ENCODE measurements around the gene APLP1.

DNA sequence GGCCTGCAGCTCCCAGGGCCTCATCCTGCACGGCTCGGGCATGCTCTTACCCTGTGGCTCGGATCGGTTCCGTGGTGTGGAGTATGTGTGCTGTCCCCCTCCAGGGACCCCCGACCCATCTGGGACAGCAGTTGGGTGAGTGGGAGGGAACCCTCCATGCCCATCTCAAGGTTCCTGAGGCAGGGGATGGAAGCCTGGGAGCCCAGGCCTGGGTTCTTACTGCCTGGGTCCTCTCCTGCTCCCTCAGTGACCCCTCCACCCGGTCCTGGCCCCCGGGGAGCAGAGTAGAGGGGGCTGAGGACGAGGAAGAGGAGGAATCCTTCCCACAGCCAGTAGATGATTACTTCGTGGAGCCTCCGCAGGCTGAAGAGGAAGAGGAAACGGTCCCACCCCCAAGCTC is 3.2 kb downstream of the APLP1 start:
- TF ChIP-seq, protein P1, sequence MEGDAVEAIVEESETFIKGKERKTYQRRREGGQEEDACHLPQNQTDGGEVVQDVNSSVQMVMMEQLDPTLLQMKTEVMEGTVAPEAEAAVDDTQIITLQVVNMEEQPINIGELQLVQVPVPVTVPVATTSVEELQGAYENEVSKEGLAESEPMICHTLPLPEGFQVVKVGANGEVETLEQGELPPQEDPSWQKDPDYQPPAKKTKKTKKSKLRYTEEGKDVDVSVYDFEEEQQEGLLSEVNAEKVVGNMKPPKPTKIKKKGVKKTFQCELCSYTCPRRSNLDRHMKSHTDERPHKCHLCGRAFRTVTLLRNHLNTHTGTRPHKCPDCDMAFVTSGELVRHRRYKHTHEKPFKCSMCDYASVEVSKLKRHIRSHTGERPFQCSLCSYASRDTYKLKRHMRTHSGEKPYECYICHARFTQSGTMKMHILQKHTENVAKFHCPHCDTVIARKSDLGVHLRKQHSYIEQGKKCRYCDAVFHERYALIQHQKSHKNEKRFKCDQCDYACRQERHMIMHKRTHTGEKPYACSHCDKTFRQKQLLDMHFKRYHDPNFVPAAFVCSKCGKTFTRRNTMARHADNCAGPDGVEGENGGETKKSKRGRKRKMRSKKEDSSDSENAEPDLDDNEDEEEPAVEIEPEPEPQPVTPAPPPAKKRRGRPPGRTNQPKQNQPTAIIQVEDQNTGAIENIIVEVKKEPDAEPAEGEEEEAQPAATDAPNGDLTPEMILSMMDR (IDR thresholded peaks at IDR 0.05; ENCODE audit: low read depth, low read length), result no peak
- TF ChIP-seq POLR2A (IDR thresholded peaks at IDR 0.05; ENCODE audit: extremely low read depth, insufficient read length) (no peak), MYC (IDR thresholded peaks at IDR 0.05; ENCODE audit: low read depth, low read length) (no peak), MAX (IDR thresholded peaks at IDR 0.05; ENCODE audit: low read depth, low read length) (no peak)
